GM19455 (cell line): Measurements from ENCODE around the gene CYREN.
"Not testable (repeated sequence)": the region's sequence is repeated elsewhere in the genome, so short reads cannot be mapped to it uniquely, and the experiment has no call there.

Experiments used
- ATAC-seq: cut with Tn5 transposase; IDR thresholded peaks from one replicate; pipeline ENCODE4 v1.9.1; 2021; ENCODE audit not compliant: unreplicated experiment

The CYREN gene

GRCh38 chr7:135179321-135179925 is 8.9 kb upstream of the CYREN start:
- no peak for ATAC-seq

GRCh38 chr7:135178364-135178763 is 7.9 kb upstream of the CYREN start:
- ATAC-seq: no peak

- no peak for ATAC-seq
Measured at GRCh38 chr7:135177028-135177696, 6.7 kb upstream of the CYREN start.

- no peak for ATAC-seq
Measured at GRCh38 chr7:135175931-135176330, 5.4 kb upstream of the CYREN start.

GRCh38 chr7:135174941-135175340 is 4.4 kb upstream of the CYREN start:
- ATAC-seq: no peak

- ATAC-seq: not testable (repeated sequence)
Measured at GRCh38 chr7:135173916-135174315, 3.4 kb upstream of the CYREN start.

GRCh38 chr7:135171581-135172291 is 1.2 kb upstream of the CYREN start:
- not testable (repeated sequence) for ATAC-seq

GRCh38 chr7:135170998-135171481 is 533 bp upstream of the CYREN start:
- peak; percentile 32 for ATAC-seq

- ATAC-seq: peak; percentile 13
Measured at GRCh38 chr7:135169964-135170273, 588 bp downstream of the CYREN start.

- ATAC-seq: peak; percentile 44
Measured at GRCh38 chr7:135169141-135169963, 1.2 kb downstream of the CYREN start.

GRCh38 chr7:135168489-135169140 is 1.9 kb downstream of the CYREN start:
- ATAC-seq: no peak

- ATAC-seq: no peak
Measured at GRCh38 chr7:135168001-135168400, 2.5 kb downstream of the CYREN start.

- ATAC-seq: no peak
Measured at GRCh38 chr7:135167365-135167917, 3.1 kb downstream of the CYREN start.

GRCh38 chr7:135166338-135166990 is 4.0 kb downstream of the CYREN start:
- no peak for ATAC-seq

- ATAC-seq: no peak
Measured at GRCh38 chr7:135165862-135166261, 4.6 kb downstream of the CYREN start.

- ATAC-seq: no peak
Measured at GRCh38 chr7:135164357-135165061, 6.0 kb downstream of the CYREN start.

- no peak for ATAC-seq
Measured at GRCh38 chr7:135162382-135163001, 8.0 kb downstream of the CYREN start.

- no peak for ATAC-seq
Measured at GRCh38 chr7:135161669-135162068, 8.8 kb downstream of the CYREN start.
